HEK293T (cell line): ENCODE data around the gene SCAI.

ENCODE experiments used
- CTCF ChIA-PET: fragments of 350-600 bp; formaldehyde crosslinking; extraction: SDS; loops from one replicate; lab custom pipeline; 2021; ENCODE audit warnings: antibody characterized with exemption, inconsistent platforms; lab: Yijun Ruan, JAX
- POLR2A ChIA-PET: fragments of 350-600 bp; formaldehyde crosslinking; extraction: SDS; loops from one replicate; lab custom pipeline; 2020; ENCODE audit warnings: antibody characterized with exemption, inconsistent platforms; lab: Yijun Ruan, JAX
- DNase-seq: peaks from one replicate; pipeline ENCODE4 v3.0.0; 2012; ENCODE audit warnings: mixed read lengths; ENCODE audit errors: extremely low spot score
- ARNT ChIP-seq: fragments of 450-650 bp; IDR thresholded peaks from 2 replicates; pipeline ENCODE4 v1.6.1; 2017; ENCODE audit warnings: mild to moderate bottlenecking
- BHLHE40 ChIP-seq: fragments of 450-650 bp; IDR thresholded peaks from 2 replicates; pipeline ENCODE4 v1.6.1; 2016; ENCODE audit warnings: mild to moderate bottlenecking, moderate library complexity, borderline replicate concordance
- CTBP1 ChIP-seq: fragments of 450-650 bp; IDR thresholded peaks from 2 replicates; pipeline ENCODE4 v1.6.1; 2016; ENCODE audit warnings: borderline replicate concordance
- ELF4 ChIP-seq: fragments of 450-650 bp; IDR thresholded peaks from 2 replicates; pipeline ENCODE4 v1.6.1; 2017; ENCODE audit warnings: antibody characterized with exemption
- FOXA1 ChIP-seq: fragments of 450-650 bp; IDR thresholded peaks from 2 replicates; pipeline ENCODE4 v1.6.1; 2016; ENCODE audit warnings: mild to moderate bottlenecking
- FOXK2 ChIP-seq: fragments of 450-650 bp; IDR thresholded peaks from 2 replicates; pipeline ENCODE4 v1.6.1; 2016; ENCODE audit warnings: mild to moderate bottlenecking
- FOXM1 ChIP-seq: fragments of 450-650 bp; IDR thresholded peaks from 2 replicates; pipeline ENCODE4 v1.6.1; 2017; ENCODE audit warnings: mild to moderate bottlenecking, borderline replicate concordance
- HDGF ChIP-seq: fragments of 450-650 bp; IDR thresholded peaks from 2 replicates; pipeline ENCODE4 v1.6.1; 2017; ENCODE audit warnings: antibody characterized with exemption, borderline replicate concordance
- L3MBTL2 ChIP-seq: fragments of 450-650 bp; conservative IDR thresholded peaks from 2 replicates; pipeline ENCODE4 v1.6.1; 2016; ENCODE audit warnings: mild to moderate bottlenecking
- LEF1 ChIP-seq: fragments of 450-650 bp; IDR thresholded peaks from 2 replicates; pipeline ENCODE4 v1.6.1; 2017; ENCODE audit warnings: mild to moderate bottlenecking, borderline replicate concordance
- NFRKB ChIP-seq: fragments of 450-650 bp; IDR thresholded peaks from 2 replicates; pipeline ENCODE4 v1.6.1; 2016; ENCODE audit warnings: mild to moderate bottlenecking, moderate library complexity
- SP1 ChIP-seq: fragments of 450-650 bp; IDR thresholded peaks from 2 replicates; pipeline ENCODE4 v1.6.1; 2017
- SUZ12 ChIP-seq: fragments of 450-650 bp; IDR thresholded peaks from 2 replicates; pipeline ENCODE4 v1.6.1; 2016; ENCODE audit warnings: mild to moderate bottlenecking
- TARDBP ChIP-seq: fragments of 450-650 bp; IDR thresholded peaks from 2 replicates; pipeline ENCODE4 v1.6.1; 2016
- ZNF384 ChIP-seq: fragments of 450-650 bp; IDR thresholded peaks from 2 replicates; pipeline ENCODE4 v1.6.1; 2016
- TF ChIP-seq, protein P1 (sequence below): fragments of 450-650 bp; IDR thresholded peaks from 2 replicates; pipeline ENCODE4 v1.6.1; 2016

Gene SCAI

GRCh38 chr9:124914753-124915405, 228.4 kb downstream of the SCAI start:
- TF ChIP-seq ZNF384 = no peak
- no peak for TF ChIP-seq FOXM1
- TF ChIP-seq HDGF = no peak
- no peak for TF ChIP-seq NFRKB
- TF ChIP-seq TARDBP = no peak
- no peak for TF ChIP-seq SUZ12
- no peak for TF ChIP-seq SP1
- no peak for TF ChIP-seq ELF4
- no peak for TF ChIP-seq L3MBTL2
- TF ChIP-seq ARNT = no peak
- TF ChIP-seq LEF1 = no peak
- TF ChIP-seq CTBP1 = no peak
- TF ChIP-seq, protein P1, sequence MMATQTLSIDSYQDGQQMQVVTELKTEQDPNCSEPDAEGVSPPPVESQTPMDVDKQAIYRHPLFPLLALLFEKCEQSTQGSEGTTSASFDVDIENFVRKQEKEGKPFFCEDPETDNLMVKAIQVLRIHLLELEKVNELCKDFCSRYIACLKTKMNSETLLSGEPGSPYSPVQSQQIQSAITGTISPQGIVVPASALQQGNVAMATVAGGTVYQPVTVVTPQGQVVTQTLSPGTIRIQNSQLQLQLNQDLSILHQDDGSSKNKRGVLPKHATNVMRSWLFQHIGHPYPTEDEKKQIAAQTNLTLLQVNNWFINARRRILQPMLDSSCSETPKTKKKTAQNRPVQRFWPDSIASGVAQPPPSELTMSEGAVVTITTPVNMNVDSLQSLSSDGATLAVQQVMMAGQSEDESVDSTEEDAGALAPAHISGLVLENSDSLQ = no peak
- no peak for TF ChIP-seq BHLHE40
- no peak for TF ChIP-seq FOXA1
- no peak for TF ChIP-seq FOXK2
- ChIA-PET CTCF (interaction anchor here (0.6 kb wide), 1 partner anchor 52 kb away, joined by 5 read pairs; no protein-coding TSS in a partner anchor), POLR2A (no interaction called here)
- DNase-seq = no peak

DNA sequence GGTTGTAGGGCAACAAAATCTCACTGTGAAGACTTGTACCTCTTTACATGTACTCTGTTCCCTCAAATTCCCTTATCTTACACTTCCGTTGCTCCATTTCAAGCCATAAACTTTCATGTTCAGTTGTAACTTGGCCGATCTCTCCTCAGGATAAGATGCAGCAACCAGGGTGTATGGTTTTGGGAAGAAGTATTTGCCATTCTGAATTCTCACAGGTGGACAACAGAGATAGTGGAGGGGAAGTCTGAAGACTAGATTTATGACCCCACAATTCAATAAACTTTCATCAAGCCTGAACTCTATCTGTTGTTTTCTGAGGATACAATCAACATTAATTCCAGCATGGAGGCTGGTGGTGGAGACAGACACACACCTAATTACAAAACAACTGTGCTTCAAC, 229.9 kb downstream of the SCAI start:
- DNase-seq = no peak
- POLR2A ChIA-PET = no interaction called here
- TF ChIP-seq TARDBP (no peak), ARNT (no peak), ELF4 (no peak), BHLHE40 (no peak), SUZ12 (no peak), CTBP1 (no peak), FOXA1 (no peak), FOXK2 (no peak), FOXM1 (no peak), NFRKB (no peak), HDGF (no peak), SP1 (no peak), ZNF384 (no peak), LEF1 (no peak)
- CTCF ChIA-PET = no interaction called here

GRCh38 chr9:124911766-124912165, 231.6 kb downstream of the SCAI start:
- DNase-seq = no peak
- CTCF ChIA-PET = no interaction called here
- POLR2A ChIA-PET = no interaction called here
- TF ChIP-seq FOXM1 (no peak), BHLHE40 (no peak)

GRCh38 chr9:124908098-124908497, 235.2 kb downstream of the SCAI start:
- POLR2A ChIA-PET = no interaction called here
- CTCF ChIA-PET = no interaction called here
- TF ChIP-seq SP1 (no peak), ZNF384 (no peak), CTBP1 (no peak), HDGF (no peak), BHLHE40 (no peak)
- no peak for DNase-seq

- ChIA-PET POLR2A (no interaction called here), CTCF (no interaction called here)
- DNase-seq = no peak
- TF ChIP-seq, protein P1 = no peak
- no peak for TF ChIP-seq SP1
- no peak for TF ChIP-seq NFRKB
- no peak for TF ChIP-seq TARDBP
- no peak for TF ChIP-seq BHLHE40
- no peak for TF ChIP-seq ELF4
- no peak for TF ChIP-seq LEF1
Measured at GRCh38 chr9:124906966-124907365, 236.4 kb downstream of the SCAI start.

GRCh38 chr9:124899845-124900244, 243.5 kb downstream of the SCAI start:
- no peak for DNase-seq
- ChIA-PET CTCF (no interaction called here), POLR2A (no interaction called here)
- TF ChIP-seq ELF4 = no peak
- no peak for TF ChIP-seq SP1
- no peak for TF ChIP-seq LEF1
- TF ChIP-seq NFRKB = no peak
- no peak for TF ChIP-seq CTBP1
- TF ChIP-seq FOXM1 = no peak
- no peak for TF ChIP-seq FOXA1
- TF ChIP-seq BHLHE40 = no peak
- no peak for TF ChIP-seq TARDBP
- TF ChIP-seq L3MBTL2 = no peak
- TF ChIP-seq ARNT = no peak
- no peak for TF ChIP-seq FOXK2
- TF ChIP-seq HDGF = no peak
- no peak for TF ChIP-seq ZNF384
- no peak for TF ChIP-seq SUZ12
- TF ChIP-seq, protein P1 = no peak
